ENCODE measurements around the gene CACNB4.

DNA sequence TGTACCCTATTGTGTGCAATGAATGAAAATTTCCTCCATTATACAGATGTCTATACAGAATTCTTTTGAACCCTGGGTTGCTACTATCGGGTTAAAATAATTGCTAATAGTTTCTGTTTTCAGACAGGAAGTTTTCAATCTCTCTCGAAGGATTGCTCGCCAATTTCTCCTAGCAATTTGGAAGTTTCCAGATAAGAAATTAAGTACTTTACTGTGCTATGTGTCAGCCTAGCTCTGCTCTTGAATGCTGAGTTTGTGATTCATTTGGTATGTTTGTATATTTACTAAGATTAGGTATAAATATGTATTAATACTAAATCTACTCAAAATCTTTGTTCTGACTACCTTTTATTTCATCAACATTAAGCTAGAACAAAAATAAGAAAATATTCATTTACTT lies 196.0 kb downstream of the CACNB4 start:
- no peak for TF ChIP-seq GATA2 (IDR thresholded peaks at IDR 0.05; ENCODE audit: low read depth, low read length)
- no peak for TF ChIP-seq GATA3 (IDR thresholded peaks at IDR 0.05; ENCODE audit: low read depth, low read length)
